Measurements from ENCODE around the gene ZFP1. TPM values are rescaled to one million over a fixed set of nuclear protein-coding genes. Genes with fewer than 3 reads are reported as not detected.
"Not testable (repeated sequence)": the region's sequence is repeated elsewhere in the genome, so short reads cannot be mapped to it uniquely, and the experiment has no call there.

Gene ZFP1
- total and polyA plus RNA-seq, 2 experiments from 2014 or later = 6.8 to 7.8 TPM

- H3K36me3 ChIP-seq (ENCODE audit: low read depth) = no peaks in the 10 kb centered on the region
- no peaks in the 10 kb centered on the region for H3F3A ChIP-seq (ENCODE audit: insufficient read depth)
- TF ChIP-seq EZH2phosphoT487 (IDR thresholded peaks at IDR 0.05; ENCODE audit: insufficient read depth, low read depth) (no peak), EZH2 (IDR thresholded peaks at IDR 0.05; ENCODE audit: insufficient read depth, poor library complexity, severe bottlenecking) (no peak)
- WGBS, 2 experiments (ENCODE audit: low coverage in 1 of 2, low lambda C conversion rate in 2 of 2, missing lambda C conversion rate in 2 of 2) = 81 to 82% methylated on average over 5 of the region's 5 CpGs
- H3K4me3 ChIP-seq = no peak overlapping the region
- H3K4me2 ChIP-seq (ENCODE audit: unreplicated experiment) = no peak overlapping the region
- no peaks in the 10 kb centered on the region for H3K79me2 ChIP-seq (ENCODE audit: insufficient read depth)
- H3K9me2 ChIP-seq (ENCODE audit: insufficient read depth) = no peaks in the 10 kb centered on the region
- H3K27me3 ChIP-seq (replicated peaks; ENCODE audit: insufficient read depth) = no peaks in the 10 kb centered on the region
- no peak overlapping the region for H2AFZ ChIP-seq
- no peaks in the 10 kb centered on the region for H3K4me1 ChIP-seq (ENCODE audit: insufficient read depth)
- DNase-seq = no peak
- in situ Hi-C loops (cut with MboI) = loop anchor here (10.0 to 25.0 kb wide), 3 partner anchors 195 to 552 kb away; partner anchors contain the start of gene ADAT1
- H3K9ac ChIP-seq = no peak overlapping the region
- no peaks in the 10 kb centered on the region for H3K9me3 ChIP-seq (ENCODE audit: low read depth)
- no peaks in the 10 kb centered on the region for H4K20me1 ChIP-seq (ENCODE audit: insufficient read depth)
- no peak overlapping the region for H3K27ac ChIP-seq
Observed at GRCh38 chr16:75209944-75210343, 61.6 kb downstream of the ZFP1 start.

- not testable (repeated sequence) for H3K36me3 ChIP-seq (ENCODE audit: low read depth); H4K20me1 ChIP-seq (ENCODE audit: insufficient read depth); H3K27ac ChIP-seq; H2AFZ ChIP-seq; H3F3A ChIP-seq (ENCODE audit: insufficient read depth); H3K4me3 ChIP-seq; H3K4me1 ChIP-seq (ENCODE audit: insufficient read depth); H3K79me2 ChIP-seq (ENCODE audit: insufficient read depth); H3K27me3 ChIP-seq (replicated peaks; ENCODE audit: insufficient read depth); H3K9me3 ChIP-seq (ENCODE audit: low read depth); H3K4me2 ChIP-seq (ENCODE audit: unreplicated experiment); DNase-seq; H3K9me2 ChIP-seq (ENCODE audit: insufficient read depth); H3K9ac ChIP-seq
- 73 to 74% methylated on average over 10 of the region's 10 CpGs for WGBS, 2 experiments (ENCODE audit: low coverage in 1 of 2, low lambda C conversion rate in 2 of 2, missing lambda C conversion rate in 2 of 2)
- in situ Hi-C loops (cut with MboI) = loop anchor here (10.0 to 25.0 kb wide), 3 partner anchors 194 to 551 kb away; partner anchors contain the start of gene ADAT1
Observed at GRCh38 chr16:75211286-75211685, 63.0 kb downstream of the ZFP1 start.

GRCh38 chr16:75216127-75216526, 67.8 kb downstream of the ZFP1 start:
- Histone ChIP-seq H3K9ac (no peak overlapping the region), H3K36me3 (ENCODE audit: low read depth) (no peaks in the 10 kb centered on the region), H3K4me1 (ENCODE audit: insufficient read depth) (no peaks in the 10 kb centered on the region), H3K4me3 (no peak overlapping the region), H4K20me1 (ENCODE audit: insufficient read depth) (no peaks in the 10 kb centered on the region), H3K9me3 (ENCODE audit: low read depth) (no peaks in the 10 kb centered on the region), H3K27ac (no peak overlapping the region), H3F3A (ENCODE audit: insufficient read depth) (no peaks in the 10 kb centered on the region), H3K4me2 (ENCODE audit: unreplicated experiment) (no peak overlapping the region), H3K27me3 (replicated peaks; ENCODE audit: insufficient read depth) (no peaks in the 10 kb centered on the region), H3K9me2 (ENCODE audit: insufficient read depth) (no peaks in the 10 kb centered on the region), H2AFZ (no peak overlapping the region), H3K79me2 (ENCODE audit: insufficient read depth) (no peaks in the 10 kb centered on the region)
- TF ChIP-seq EZH2 (IDR thresholded peaks at IDR 0.05; ENCODE audit: insufficient read depth, poor library complexity, severe bottlenecking) (no peak), EZH2phosphoT487 (IDR thresholded peaks at IDR 0.05; ENCODE audit: insufficient read depth, low read depth) (no peak)
- 77 to 81% methylated on average over 2 of the region's 2 CpGs for WGBS, 2 experiments (ENCODE audit: low coverage in 1 of 2, low lambda C conversion rate in 2 of 2, missing lambda C conversion rate in 2 of 2)
- in situ Hi-C loops (cut with MboI) = loop anchor here (10.0 to 25.0 kb wide), 3 partner anchors 189 to 546 kb away; partner anchors contain the start of gene ADAT1
- DNase-seq = no peak

- Histone ChIP-seq H4K20me1 (ENCODE audit: insufficient read depth) (no peaks in the 10 kb centered on the region), H3K4me2 (ENCODE audit: unreplicated experiment) (no peak overlapping the region), H3F3A (ENCODE audit: insufficient read depth) (no peaks in the 10 kb centered on the region), H3K79me2 (ENCODE audit: insufficient read depth) (no peaks in the 10 kb centered on the region), H2AFZ (no peak overlapping the region), H3K9me3 (ENCODE audit: low read depth) (no peaks in the 10 kb centered on the region), H3K27me3 (replicated peaks; ENCODE audit: insufficient read depth) (no peaks in the 10 kb centered on the region), H3K4me1 (ENCODE audit: insufficient read depth) (no peaks in the 10 kb centered on the region), H3K9me2 (ENCODE audit: insufficient read depth) (no peaks in the 10 kb centered on the region), H3K9ac (no peak overlapping the region), H3K4me3 (no peak overlapping the region), H3K36me3 (ENCODE audit: low read depth) (no peaks in the 10 kb centered on the region), H3K27ac (no peak overlapping the region)
- no peak for DNase-seq
- no peak for TF ChIP-seq EZH2phosphoT487 (IDR thresholded peaks at IDR 0.05; ENCODE audit: insufficient read depth, low read depth)
- no peak for TF ChIP-seq EZH2 (IDR thresholded peaks at IDR 0.05; ENCODE audit: insufficient read depth, poor library complexity, severe bottlenecking)
- in situ Hi-C loops (cut with MboI) = loop anchor here (10.0 to 25.0 kb wide), 3 partner anchors 188 to 546 kb away; partner anchors contain the start of gene ADAT1
- WGBS, 2 experiments (ENCODE audit: low coverage in 1 of 2, low lambda C conversion rate in 2 of 2, missing lambda C conversion rate in 2 of 2) = 74 to 76% methylated on average over 7 of the region's 7 CpGs
Observed at GRCh38 chr16:75216576-75216975, 68.3 kb downstream of the ZFP1 start.

GRCh38 chr16:75217389-75217851, 69.1 kb downstream of the ZFP1 start:
- no peaks in the 10 kb centered on the region for H3F3A ChIP-seq (ENCODE audit: insufficient read depth)
- no peaks in the 10 kb centered on the region for H3K79me2 ChIP-seq (ENCODE audit: insufficient read depth)
- in situ Hi-C loops (cut with MboI) = loop anchor here (10.0 to 25.0 kb wide), 3 partner anchors 187 to 545 kb away; partner anchors contain the start of gene ADAT1
- DNase-seq = no peak
- no peak overlapping the region for H3K4me2 ChIP-seq (ENCODE audit: unreplicated experiment)
- no peak overlapping the region for H2AFZ ChIP-seq
- no peaks in the 10 kb centered on the region for H4K20me1 ChIP-seq (ENCODE audit: insufficient read depth)
- no peak overlapping the region for H3K9ac ChIP-seq
- no peak overlapping the region for H3K27ac ChIP-seq
- no peaks in the 10 kb centered on the region for H3K9me2 ChIP-seq (ENCODE audit: insufficient read depth)
- H3K9me3 ChIP-seq (ENCODE audit: low read depth) = no peaks in the 10 kb centered on the region
- H3K36me3 ChIP-seq (ENCODE audit: low read depth) = no peaks in the 10 kb centered on the region
- no peak overlapping the region for H3K4me3 ChIP-seq
- H3K27me3 ChIP-seq (replicated peaks; ENCODE audit: insufficient read depth) = no peaks in the 10 kb centered on the region
- 84 to 85% methylated on average over 11 of the region's 11 CpGs for WGBS, 2 experiments (ENCODE audit: low coverage in 1 of 2, low lambda C conversion rate in 2 of 2, missing lambda C conversion rate in 2 of 2)
- no peaks in the 10 kb centered on the region for H3K4me1 ChIP-seq (ENCODE audit: insufficient read depth)
- TF ChIP-seq EZH2phosphoT487 (IDR thresholded peaks at IDR 0.05; ENCODE audit: insufficient read depth, low read depth) (no peak), EZH2 (IDR thresholded peaks at IDR 0.05; ENCODE audit: insufficient read depth, poor library complexity, severe bottlenecking) (no peak)
